MCF 10A (cell line): ENCODE data around the gene OLFML3. TPM values are rescaled to one million over a fixed set of nuclear protein-coding genes. Genes with fewer than 3 reads are reported as not detected.
"Not testable (repeated sequence)": the region's sequence is repeated elsewhere in the genome, so short reads cannot be mapped to it uniquely, and the experiment has no call there.

Experiments
- BruUV-seq: library from RNA; stranded (reverse); fragments of 400-500 nt; replicated peaks from 2 replicates; lab custom pipeline; 2021; lab: Mats Ljungman, UMichigan
- CTCF ChIA-PET: fragments of 300-600 bp; sonication (Branson Sonifier 250); formaldehyde crosslinking; extraction: SDS; loops from one replicate; lab custom pipeline; 2021; ENCODE audit warnings: antibody characterized with exemption, inconsistent platforms; lab: Yijun Ruan, JAX
- POLR2A ChIA-PET: fragments of 300-600, 350-650 bp; sonication (Branson Sonifier 250); formaldehyde crosslinking; extraction: SDS; loops from one replicate; lab custom pipeline; 2020; ENCODE audit warnings: antibody characterized with exemption, inconsistent platforms; lab: Yijun Ruan, JAX
- DNase-seq: peaks from one replicate; pipeline ENCODE4 v3.0.0-alpha.2; 2018; ENCODE audit not compliant: unreplicated experiment
- H3K27ac Mint-ChIP-seq: one replicate; pipeline ENCODE4 v1.8.0; 2022; ENCODE audit warnings: mild to moderate bottlenecking, low read depth, mixed read lengths; ENCODE audit not compliant: unreplicated experiment
- H3K27me3 Mint-ChIP-seq: one replicate; pipeline ENCODE4 v1.8.0; 2022; ENCODE audit warnings: mixed read lengths; ENCODE audit not compliant: insufficient read depth, unreplicated experiment
- H3K36me3 Mint-ChIP-seq: one replicate; pipeline ENCODE4 v1.8.0; 2022; ENCODE audit warnings: mild to moderate bottlenecking, moderate library complexity, mixed read lengths; ENCODE audit not compliant: insufficient read depth, unreplicated experiment
- H3K4me1 Mint-ChIP-seq: one replicate; pipeline ENCODE4 v1.8.0; 2022; ENCODE audit warnings: mixed read lengths; ENCODE audit not compliant: insufficient read depth, unreplicated experiment
- H3K4me3 Mint-ChIP-seq: one replicate; pipeline ENCODE4 v1.8.0; 2022; ENCODE audit warnings: mild to moderate bottlenecking, moderate library complexity, mixed read lengths; ENCODE audit not compliant: unreplicated experiment
- H3K9me3 Mint-ChIP-seq: one replicate; pipeline ENCODE4 v1.8.0; 2022; ENCODE audit warnings: mixed read lengths; ENCODE audit not compliant: unreplicated experiment
- intact Hi-C: fragments of 100-400 bp; cut with micrococcal nuclease; formaldehyde crosslinking; loops from 2 replicates; pipeline ENCODE4 v1.14.1; 2022
- total RNA-seq: library from RNA; stranded (reverse); gene quantifications from 2 replicates; pipeline ENCODE4 v1.2.3, GENCODE V29; 2022
- TF ChIP-seq, protein P1 (sequence below): fragments of 200-600 bp; IDR thresholded peaks from one replicate; pipeline ENCODE4 v1.8.0; 2022; ENCODE audit warnings: antibody characterized with exemption, mild to moderate bottlenecking; ENCODE audit not compliant: unreplicated experiment

OLFML3 gene
- total RNA-seq, 1 experiment from 2014 or later, result 0.30 TPM

DNA sequence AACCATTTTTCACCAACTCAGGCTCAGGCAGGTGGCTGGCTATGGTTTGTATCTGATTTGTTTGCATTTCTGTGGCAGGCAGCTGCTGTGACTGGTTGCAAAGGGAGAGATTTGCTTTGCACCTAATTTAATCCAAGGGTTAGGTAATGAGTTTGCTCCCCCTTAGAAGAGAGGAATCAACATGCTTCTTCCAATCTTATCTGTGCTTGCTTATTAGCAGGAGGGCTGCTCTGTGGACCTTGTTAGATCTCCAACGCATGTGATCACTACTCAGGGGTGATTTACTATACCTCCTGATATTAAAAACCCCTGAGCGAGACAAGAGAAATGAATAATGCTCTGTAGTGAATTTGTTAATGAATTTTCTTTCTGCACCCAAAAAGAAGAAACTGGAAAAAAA lies 20.5 kb downstream of the OLFML3 start:
- TF ChIP-seq, protein P1, sequence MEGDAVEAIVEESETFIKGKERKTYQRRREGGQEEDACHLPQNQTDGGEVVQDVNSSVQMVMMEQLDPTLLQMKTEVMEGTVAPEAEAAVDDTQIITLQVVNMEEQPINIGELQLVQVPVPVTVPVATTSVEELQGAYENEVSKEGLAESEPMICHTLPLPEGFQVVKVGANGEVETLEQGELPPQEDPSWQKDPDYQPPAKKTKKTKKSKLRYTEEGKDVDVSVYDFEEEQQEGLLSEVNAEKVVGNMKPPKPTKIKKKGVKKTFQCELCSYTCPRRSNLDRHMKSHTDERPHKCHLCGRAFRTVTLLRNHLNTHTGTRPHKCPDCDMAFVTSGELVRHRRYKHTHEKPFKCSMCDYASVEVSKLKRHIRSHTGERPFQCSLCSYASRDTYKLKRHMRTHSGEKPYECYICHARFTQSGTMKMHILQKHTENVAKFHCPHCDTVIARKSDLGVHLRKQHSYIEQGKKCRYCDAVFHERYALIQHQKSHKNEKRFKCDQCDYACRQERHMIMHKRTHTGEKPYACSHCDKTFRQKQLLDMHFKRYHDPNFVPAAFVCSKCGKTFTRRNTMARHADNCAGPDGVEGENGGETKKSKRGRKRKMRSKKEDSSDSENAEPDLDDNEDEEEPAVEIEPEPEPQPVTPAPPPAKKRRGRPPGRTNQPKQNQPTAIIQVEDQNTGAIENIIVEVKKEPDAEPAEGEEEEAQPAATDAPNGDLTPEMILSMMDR, result no peak
- no peak for DNase-seq
- Mint-ChIP-seq H3K27me3 (no peaks in the 10 kb centered on the region), H3K27ac (no peak overlapping the region), H3K36me3 (no peaks in the 10 kb centered on the region), H3K9me3 (peaks cover 9% of the 10 kb centered on the region), H3K4me3 (no peak overlapping the region), H3K4me1 (peaks cover 5% of the 10 kb centered on the region)
- CTCF ChIA-PET, result interaction anchor here (1.1 to 2.1 kb wide), 3 partner anchors 21 to 283 kb away, joined by 4 to 17 read pairs (median 8); partner anchors contain the start of gene OLFML3
- POLR2A ChIA-PET, result no interaction called here
- BruUV-seq, result no TSS peak
- intact Hi-C loops, result no loop called here

DNA sequence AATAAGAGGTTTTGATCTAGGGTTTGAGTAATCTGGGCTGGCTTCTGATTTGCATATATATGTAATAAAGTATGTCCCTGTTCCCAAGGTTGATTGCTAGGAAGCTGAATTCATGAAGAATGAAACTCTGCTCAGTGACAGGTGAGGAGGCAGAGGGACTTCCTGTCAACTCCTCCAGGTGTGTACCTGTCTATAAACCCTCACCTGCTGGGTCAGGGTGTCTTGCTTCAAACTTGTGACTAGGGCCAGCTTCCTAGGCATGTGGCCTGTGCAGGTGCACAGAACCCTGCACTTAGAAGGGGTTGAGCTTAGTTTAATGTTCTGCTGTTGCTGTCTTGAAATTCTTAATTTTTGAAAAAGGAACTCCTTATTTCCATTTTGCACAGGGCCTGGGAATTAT lies 21.1 kb downstream of the OLFML3 start:
- no peak for DNase-seq
- Mint-ChIP-seq H3K4me1 (peaks cover 5% of the 10 kb centered on the region), H3K4me3 (no peak overlapping the region), H3K36me3 (no peaks in the 10 kb centered on the region), H3K27me3 (no peaks in the 10 kb centered on the region), H3K27ac (no peak overlapping the region), H3K9me3 (peaks cover 3% of the 10 kb centered on the region)
- intact Hi-C loops, result no loop called here
- POLR2A ChIA-PET, result no interaction called here
- CTCF ChIA-PET, result interaction anchor here (1.1 to 2.1 kb wide), 3 partner anchors 22 to 282 kb away, joined by 4 to 17 read pairs (median 8); partner anchors contain the start of gene OLFML3
- no TSS peak for BruUV-seq
- TF ChIP-seq, protein P1, result no peak

DNA sequence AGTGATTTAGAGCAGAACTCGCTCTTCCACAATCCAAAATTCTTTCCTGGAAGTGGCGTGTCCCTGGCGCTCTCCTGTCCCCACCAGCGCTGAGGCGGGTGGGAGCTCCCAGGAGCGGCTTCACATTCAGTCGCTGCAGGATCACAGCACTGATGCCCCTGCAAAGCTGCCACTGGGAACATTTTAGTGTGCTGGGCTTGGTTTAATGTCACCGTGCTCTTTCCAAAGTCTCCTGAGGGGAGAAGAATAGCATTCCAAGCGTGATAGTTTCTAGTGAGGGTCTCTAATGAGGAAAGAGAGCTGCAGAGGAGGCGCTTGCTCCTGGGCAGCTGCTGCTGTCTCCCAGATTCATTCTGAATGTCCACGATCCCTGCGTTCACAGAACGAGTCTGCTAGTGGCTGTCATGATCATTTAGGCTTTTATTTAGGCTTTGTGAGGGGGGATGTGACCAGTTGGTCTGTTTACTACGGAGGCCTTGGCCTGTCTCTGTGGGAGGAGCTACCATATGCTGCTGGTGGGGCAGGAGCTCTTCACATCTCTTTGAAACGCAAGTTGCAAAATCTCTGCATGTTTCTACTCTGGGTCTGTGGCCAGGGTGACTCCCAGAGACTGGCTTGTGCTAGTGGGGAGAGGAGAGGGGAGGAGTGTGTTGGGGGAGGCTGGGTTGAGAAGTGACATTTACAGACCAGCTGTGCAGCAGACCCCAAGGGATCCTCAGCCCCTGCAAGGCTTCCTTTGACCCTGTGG lies 23.4 kb downstream of the OLFML3 start:
- peaks cover 5% of the 10 kb centered on the region for H3K4me1 Mint-ChIP-seq
- H3K4me3 Mint-ChIP-seq, result no peak overlapping the region
- no peaks in the 10 kb centered on the region for H3K27me3 Mint-ChIP-seq
- H3K27ac Mint-ChIP-seq, result no peak overlapping the region
- no peaks in the 10 kb centered on the region for H3K9me3 Mint-ChIP-seq
- intact Hi-C loops, result no loop called here
- no TSS peak for BruUV-seq
- ChIA-PET CTCF (interaction anchor here (0.7 to 1.4 kb wide), 4 partner anchors 24 to 575 kb away, joined by 3 to 4 read pairs (median 3); no protein-coding TSS in a partner anchor), POLR2A (no interaction called here)
- TF ChIP-seq, protein P1, result no peak
- DNase-seq, result no peak
- H3K36me3 Mint-ChIP-seq, result peaks cover 6% of the 10 kb centered on the region

DNA sequence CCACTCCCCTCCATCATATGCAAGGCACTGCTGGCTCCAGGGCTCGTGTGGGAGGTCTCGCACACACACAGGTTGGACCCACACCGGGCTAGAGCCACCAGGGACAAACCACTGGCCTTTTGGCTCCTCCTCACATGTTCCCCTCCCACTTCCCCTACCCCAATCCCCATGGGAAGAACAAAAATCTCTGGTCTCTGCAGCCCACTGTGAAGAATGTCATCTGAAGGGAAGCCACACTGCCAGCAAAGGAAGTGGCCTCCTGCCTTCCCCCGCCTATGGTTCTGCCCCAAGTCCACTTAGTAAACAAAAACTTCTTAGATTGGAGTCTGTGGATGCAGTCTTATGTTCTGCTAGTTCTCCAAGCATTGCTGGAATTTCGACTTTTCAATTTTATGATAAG lies 24.2 kb downstream of the OLFML3 start:
- Mint-ChIP-seq H3K9me3 (no peaks in the 10 kb centered on the region), H3K27ac (no peak overlapping the region), H3K4me3 (no peak overlapping the region), H3K4me1 (peaks cover under 1% of the 10 kb centered on the region), H3K27me3 (no peaks in the 10 kb centered on the region), H3K36me3 (peaks cover 6% of the 10 kb centered on the region)
- no TSS peak for BruUV-seq
- intact Hi-C loops, result no loop called here
- DNase-seq, result no peak
- CTCF ChIA-PET, result interaction anchor here (0.7 to 1.4 kb wide), 2 partner anchors 26 to 575 kb away, joined by 3 to 4 read pairs; no protein-coding TSS in a partner anchor
- POLR2A ChIA-PET, result no interaction called here
- TF ChIP-seq, protein P1, result no peak

DNA sequence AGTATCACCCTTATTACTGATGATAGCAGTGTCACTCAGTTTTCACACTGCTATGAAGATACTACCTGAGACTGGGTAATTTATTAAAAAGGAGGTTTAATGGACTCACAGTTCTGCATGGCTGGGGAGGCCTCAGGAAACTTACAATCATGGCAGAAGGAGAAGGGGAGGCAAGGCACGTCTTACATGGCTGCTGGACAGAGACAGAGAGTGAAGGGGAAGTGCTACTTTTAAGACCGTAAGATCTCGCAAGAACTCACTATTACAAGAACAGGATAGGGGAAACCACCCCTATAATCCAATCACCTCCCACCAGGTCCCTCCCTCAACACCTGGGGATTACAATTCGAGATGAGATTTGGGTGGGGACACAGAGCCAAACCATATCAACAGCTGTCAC lies 27.6 kb downstream of the OLFML3 start:
- H3K9me3 Mint-ChIP-seq, H3K4me3 Mint-ChIP-seq, H3K36me3 Mint-ChIP-seq, H3K27ac Mint-ChIP-seq, CTCF ChIA-PET, H3K4me1 Mint-ChIP-seq, BruUV-seq, H3K27me3 Mint-ChIP-seq, intact Hi-C loops, DNase-seq: not testable (repeated sequence)
- POLR2A ChIA-PET, result interaction anchor here (0.6 kb wide), 1 partner anchor 339 kb away, joined by 3 read pairs; no protein-coding TSS in a partner anchor
